GM10248 (cell line): ENCODE measurements around the gene TMEFF2.

Experiments used
- CTCF ChIA-PET: fragments of 300-600 bp; sonication (Branson Sonifier 250); formaldehyde crosslinking; extraction: SDS; loops from one replicate; lab custom pipeline; 2021; ENCODE audit warnings: antibody characterized with exemption; lab: Yijun Ruan, JAX
- POLR2A ChIA-PET: fragments of 350-650 bp; sonication (Branson Sonifier 250); formaldehyde crosslinking; extraction: SDS; loops from one replicate; lab custom pipeline; 2020; ENCODE audit warnings: antibody characterized with exemption; lab: Yijun Ruan, JAX
- DNase-seq: peaks from one replicate; pipeline ENCODE4 v3.0.0; 2012; ENCODE audit errors: extremely low spot score
- TF ChIP-seq, protein P1 (sequence below): IDR thresholded peaks from 2 replicates; pipeline ENCODE4 v1.5.1; 2012; ENCODE audit warnings: mild to moderate bottlenecking, low read depth; ENCODE audit errors: extremely low read depth, missing control alignments, control extremely low read depth

TMEFF2 gene

DNA sequence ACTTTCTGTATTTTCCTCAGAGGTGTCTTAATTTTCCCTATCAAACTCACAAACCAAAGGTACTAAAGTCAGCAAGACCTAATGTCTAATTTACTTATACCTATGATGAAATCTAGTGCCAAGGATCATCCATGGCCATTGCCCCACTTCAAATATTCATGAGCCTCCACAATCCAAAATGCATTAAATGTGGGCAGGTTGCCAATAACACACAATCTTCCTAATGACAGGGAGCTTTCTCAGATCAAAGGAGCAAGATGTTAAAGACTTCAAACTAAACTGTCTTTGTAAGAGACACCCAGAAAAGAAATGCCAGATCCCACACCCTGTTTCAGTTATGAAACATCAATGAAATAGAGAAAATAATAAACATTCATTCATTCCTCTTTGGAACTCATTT, 143.2 kb downstream of the TMEFF2 start:
- ChIA-PET CTCF (no interaction called here), POLR2A (no interaction called here)
- TF ChIP-seq, protein P1, sequence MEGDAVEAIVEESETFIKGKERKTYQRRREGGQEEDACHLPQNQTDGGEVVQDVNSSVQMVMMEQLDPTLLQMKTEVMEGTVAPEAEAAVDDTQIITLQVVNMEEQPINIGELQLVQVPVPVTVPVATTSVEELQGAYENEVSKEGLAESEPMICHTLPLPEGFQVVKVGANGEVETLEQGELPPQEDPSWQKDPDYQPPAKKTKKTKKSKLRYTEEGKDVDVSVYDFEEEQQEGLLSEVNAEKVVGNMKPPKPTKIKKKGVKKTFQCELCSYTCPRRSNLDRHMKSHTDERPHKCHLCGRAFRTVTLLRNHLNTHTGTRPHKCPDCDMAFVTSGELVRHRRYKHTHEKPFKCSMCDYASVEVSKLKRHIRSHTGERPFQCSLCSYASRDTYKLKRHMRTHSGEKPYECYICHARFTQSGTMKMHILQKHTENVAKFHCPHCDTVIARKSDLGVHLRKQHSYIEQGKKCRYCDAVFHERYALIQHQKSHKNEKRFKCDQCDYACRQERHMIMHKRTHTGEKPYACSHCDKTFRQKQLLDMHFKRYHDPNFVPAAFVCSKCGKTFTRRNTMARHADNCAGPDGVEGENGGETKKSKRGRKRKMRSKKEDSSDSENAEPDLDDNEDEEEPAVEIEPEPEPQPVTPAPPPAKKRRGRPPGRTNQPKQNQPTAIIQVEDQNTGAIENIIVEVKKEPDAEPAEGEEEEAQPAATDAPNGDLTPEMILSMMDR = no peak
- DNase-seq = no peak

DNA sequence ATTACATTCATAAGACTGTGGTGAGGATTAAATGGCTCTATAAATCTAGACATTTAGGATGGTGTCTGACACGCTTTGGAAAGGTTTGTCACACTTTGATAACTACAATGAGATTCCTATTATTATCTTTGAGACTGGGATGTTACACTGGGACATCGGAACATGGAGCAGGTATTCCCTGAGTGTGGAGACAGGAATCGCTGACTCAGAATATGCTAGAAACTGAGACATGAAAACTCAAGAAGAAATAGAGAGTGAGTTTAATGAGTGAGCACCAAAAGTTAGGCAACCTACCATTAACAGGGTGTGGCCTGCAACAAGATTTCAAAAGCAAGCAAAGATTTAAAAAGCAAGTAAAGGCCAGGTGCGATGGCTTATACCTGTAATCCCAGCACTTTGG, 145.4 kb downstream of the TMEFF2 start:
- TF ChIP-seq, protein P1 = no peak
- CTCF ChIA-PET = interaction anchor here (1.1 kb wide), 1 partner anchor 17 kb away, joined by 3 read pairs; no protein-coding TSS in a partner anchor
- POLR2A ChIA-PET = no interaction called here
- no peak for DNase-seq

DNA sequence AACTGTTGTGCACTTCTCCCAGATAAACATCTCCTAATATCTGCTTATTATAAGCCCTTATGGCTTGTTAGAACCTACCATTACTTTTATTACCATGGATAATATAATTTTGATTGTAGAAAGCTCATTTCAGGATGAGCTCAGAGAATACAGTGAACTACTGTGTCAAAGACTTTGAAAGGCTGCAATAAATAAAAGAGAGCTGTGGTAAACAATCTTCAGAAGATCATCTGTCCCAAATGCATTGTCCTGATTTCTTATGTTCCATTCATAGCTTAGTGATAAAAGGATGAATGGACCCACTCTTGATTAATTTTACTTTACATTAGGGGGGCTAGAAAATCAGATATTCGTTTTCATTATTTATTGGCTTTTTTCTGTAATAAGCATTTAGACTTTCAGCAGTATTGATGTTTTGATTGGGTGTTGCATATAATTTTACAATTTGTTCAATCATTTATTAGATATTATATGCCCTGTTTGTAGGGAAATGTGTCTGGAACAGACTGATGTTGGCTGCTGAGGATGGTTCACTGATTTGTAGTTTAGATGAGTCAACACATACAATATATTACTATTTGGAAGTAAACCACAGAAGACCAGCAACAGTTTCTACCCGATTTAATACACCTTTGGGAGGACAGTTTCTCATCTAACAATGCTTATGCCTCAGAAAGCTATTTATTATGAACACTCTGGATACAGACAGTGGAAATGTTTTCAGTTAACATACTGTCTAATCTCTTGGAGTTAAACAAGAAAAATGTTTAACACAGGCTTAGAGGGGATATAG, 147.2 kb downstream of the TMEFF2 start:
- ChIA-PET CTCF (interaction anchor here (0.9 to 1.4 kb wide), 4 partner anchors 9 to 140 kb away, joined by 3 to 4 read pairs (median 3); no protein-coding TSS in a partner anchor), POLR2A (no interaction called here)
- TF ChIP-seq, protein P1 = no peak
- no peak for DNase-seq

DNA sequence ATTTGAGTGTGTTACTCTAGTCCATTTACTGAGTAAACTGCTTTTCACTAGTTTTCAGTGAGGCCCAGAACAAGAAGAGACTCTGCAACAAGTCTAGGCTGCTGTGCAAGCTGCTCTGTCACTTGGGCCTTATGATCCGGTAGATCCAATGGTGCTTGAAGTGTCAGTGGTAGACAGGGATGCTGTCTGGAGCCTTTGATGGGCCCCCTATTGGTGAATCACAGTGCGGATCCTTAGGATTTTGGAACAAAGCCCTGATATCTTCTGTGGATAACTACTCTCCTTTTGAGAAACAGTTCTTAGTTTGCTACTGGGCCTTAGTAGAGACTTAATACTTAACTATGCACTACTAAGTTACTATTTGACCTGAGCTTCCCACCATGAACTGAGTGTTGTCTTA, 150.2 kb downstream of the TMEFF2 start:
- POLR2A ChIA-PET = no interaction called here
- CTCF ChIA-PET = no interaction called here
- TF ChIP-seq, protein P1 = no peak
- no peak for DNase-seq

DNA sequence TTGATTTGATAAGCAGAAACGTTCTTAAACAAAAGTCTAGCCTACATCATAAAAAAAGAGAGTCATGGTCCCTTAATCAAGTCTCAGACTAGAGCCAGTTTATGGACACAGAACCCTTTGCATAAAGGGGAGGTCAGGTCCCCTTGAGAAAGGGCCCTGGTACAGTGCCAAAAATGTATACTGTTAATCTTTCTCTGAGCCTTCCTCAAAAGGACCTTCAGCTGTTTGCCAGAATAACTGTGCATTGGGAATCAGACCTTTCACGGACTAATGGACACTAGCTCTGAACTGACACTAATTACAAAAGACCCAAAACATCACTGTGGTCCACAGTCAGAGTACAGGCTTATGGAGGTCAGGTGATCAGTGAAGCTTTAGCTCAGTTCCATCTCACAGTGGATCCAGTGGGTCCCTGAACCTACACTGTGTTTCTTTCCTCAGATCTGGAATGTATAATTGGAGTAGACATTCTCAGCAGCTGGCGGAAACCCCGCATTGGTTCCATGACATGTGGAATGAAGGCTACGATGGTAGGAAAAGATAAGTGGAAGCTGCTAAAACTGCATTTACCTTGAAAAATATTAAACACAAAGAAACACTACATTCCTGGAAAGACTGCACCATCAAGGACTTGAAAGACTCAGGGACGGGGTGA, 151.4 kb downstream of the TMEFF2 start:
- ChIA-PET CTCF (interaction anchor here (1.3 kb wide), 1 partner anchor 17 kb away, joined by 4 read pairs; no protein-coding TSS in a partner anchor), POLR2A (no interaction called here)
- DNase-seq = no peak
- TF ChIP-seq, protein P1 = no peak

DNA sequence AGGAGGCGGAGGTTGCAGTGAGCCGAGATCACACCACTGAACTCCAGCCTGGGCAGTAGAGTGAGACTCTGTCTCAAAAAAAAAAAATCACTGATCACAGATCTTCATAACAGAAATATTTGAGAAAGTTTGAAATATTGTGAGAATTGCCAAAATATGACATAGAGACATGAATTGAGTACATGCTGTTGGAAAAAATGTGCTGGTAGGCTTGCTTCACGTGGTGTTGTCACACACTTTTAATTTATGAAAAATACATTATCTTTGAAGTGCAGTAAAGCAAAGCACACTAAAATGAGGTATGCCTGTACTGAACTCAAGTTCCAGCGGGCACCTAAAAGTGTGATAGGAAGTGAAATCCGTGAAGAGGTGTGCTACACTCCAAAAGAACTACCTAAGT, 152.6 kb downstream of the TMEFF2 start:
- ChIA-PET POLR2A (no interaction called here), CTCF (no interaction called here)
- DNase-seq = no peak
- TF ChIP-seq, protein P1 = no peak
